Naive thymus-derived CD4-positive, alpha-beta T cell (primary cell): ENCODE results near the gene QRFP. TPM values are rescaled to one million over a fixed set of nuclear protein-coding genes. Genes with fewer than 3 reads are reported as not detected.

Experiments used
- ATAC-seq: fragments of 150-1000 bp; cut with Tn5 transposase; 2 replicates; pipeline ENCODE4 v1.10.0; 2021; ENCODE audit warnings: mild to moderate bottlenecking, moderate library complexity
- CTCF ChIA-PET: fragments of 350-600 bp; sonication (Branson Sonifier 250); formaldehyde crosslinking; loops from one replicate; lab custom pipeline; 2021; ENCODE audit warnings: antibody characterized with exemption; lab: Charles Lee
- POLR2A ChIA-PET: fragments of 350-600 bp; sonication (Branson Sonifier 250); formaldehyde crosslinking; loops from one replicate; lab custom pipeline; 2021; ENCODE audit warnings: antibody characterized with exemption, inconsistent platforms; lab: Charles Lee
- DNase-seq, 9 donors: peaks; one replicate each; pipeline versions ENCODE4 v3.0.0 to v3.0.0-alpha.2; 2020 to 2022; ENCODE audit warnings: mixed read lengths in 1 of 9
- H3K27ac ChIP-seq: one replicate; pipeline ENCODE4 v1.7.0; 2013; ENCODE audit warnings: mild to moderate bottlenecking, low read depth, low read length, moderate library complexity
- H3K27me3 ChIP-seq, 2 donors: one replicate each; pipeline ENCODE4 v1.7.0; 2013; ENCODE audit warnings: low read length in 2 of 2, mild to moderate bottlenecking in 2 of 2, moderate library complexity in 2 of 2; ENCODE audit not compliant: control insufficient read depth in 2 of 2, insufficient read depth in 2 of 2
- H3K36me3 ChIP-seq, 3 experiments: 1 replicate in 2 of 3; 2 replicates in 1 of 3; pipeline ENCODE4 v1.7.0; 2013; ENCODE audit warnings: low read length in 3 of 3, mild to moderate bottlenecking in 3 of 3, moderate library complexity in 1 of 3; ENCODE audit not compliant: insufficient read depth in 3 of 3, control insufficient read depth in 2 of 3
- H3K4me1 ChIP-seq, 2 donors: one replicate each; pipeline ENCODE4 v1.7.0; 2013; ENCODE audit warnings: low read length in 2 of 2, mild to moderate bottlenecking in 2 of 2, moderate library complexity in 1 of 2; ENCODE audit not compliant: control insufficient read depth in 2 of 2, insufficient read depth in 2 of 2
- H3K4me3 ChIP-seq: 2 replicates; pipeline ENCODE4 v1.7.0; 2013; ENCODE audit warnings: mild to moderate bottlenecking, low read length
- H3K9me3 ChIP-seq, 3 experiments: 1 replicate in 2 of 3; 2 replicates in 1 of 3; pipeline ENCODE4 v1.7.0; 2013; ENCODE audit warnings: low read length in 3 of 3; ENCODE audit not compliant: control insufficient read depth in 2 of 3
- H3K27ac Mint-ChIP-seq, 9 donors: one replicate each; pipeline ENCODE4 v1.8.0; 2020 to 2022; ENCODE audit warnings: mixed read lengths in 9 of 9, mild to moderate bottlenecking in 8 of 9, moderate library complexity in 5 of 9, inconsistent platforms in 2 of 9
- H3K27me3 Mint-ChIP-seq, 5 donors: one replicate each; pipeline ENCODE4 v1.8.0; 2021 to 2022; ENCODE audit warnings: mixed read lengths in 5 of 5, mild to moderate bottlenecking in 1 of 5
- H3K36me3 Mint-ChIP-seq, 5 donors: one replicate each; pipeline ENCODE4 v1.8.0; 2020 to 2022; ENCODE audit warnings: mixed read lengths in 5 of 5, mild to moderate bottlenecking in 3 of 5, inconsistent platforms in 1 of 5
- H3K4me1 Mint-ChIP-seq, 7 donors: one replicate each; pipeline ENCODE4 v1.8.0; 2020 to 2022; ENCODE audit warnings: mixed read lengths in 7 of 7, mild to moderate bottlenecking in 3 of 7, inconsistent platforms in 1 of 7
- H3K4me3 Mint-ChIP-seq, 10 donors: one replicate each; pipeline ENCODE4 v1.8.0; 2020 to 2022; ENCODE audit warnings: mild to moderate bottlenecking in 10 of 10, mixed read lengths in 10 of 10, moderate library complexity in 6 of 10, inconsistent platforms in 2 of 10
- H3K9me3 Mint-ChIP-seq, 11 donors: one replicate each; pipeline ENCODE4 v1.8.0; 2020 to 2022; ENCODE audit warnings: mixed read lengths in 11 of 11, mild to moderate bottlenecking in 4 of 11, inconsistent platforms in 1 of 11, moderate library complexity in 1 of 11
- intact Hi-C, 2 donors: fragments of 100-400 bp; cut with micrococcal nuclease; formaldehyde crosslinking; loops; one replicate each; pipeline ENCODE4 v1.15.1; 2023
- polyA plus RNA-seq, 2 donors: library from polyadenylated mRNA; unstranded; fragments of 300-500 nt; fragmentation: Illumina TruSeq; gene quantifications; one replicate each; pipeline ENCODE4 v1.2.3, GENCODE V29; 2021
- total RNA-seq, 6 experiments: library from RNA in 5 of 6; stranded (reverse) in 5 of 6; gene quantifications; 1 replicate in 5 of 6; 2 replicates in 1 of 6; pipeline ENCODE4 v1.2.3 and lab custom pipeline; 2021 to 2026

The QRFP gene
- total and polyA plus RNA-seq, 7 experiments from 2014 or later = not detected

- DNase-seq (no peak), ATAC-seq (no peak)
- H3K36me3 ChIP-seq = no peaks in the 10 kb centered on the region
- no peaks in the 10 kb centered on the region for H3K4me1 ChIP-seq
- Mint-ChIP-seq H3K4me3 (no peak overlapping the region), H3K36me3 (no peaks in the 10 kb centered on the region), H3K9me3 (peaks cover 0 to 4% (median 0%) of the 10 kb centered on the region in 11 donors), H3K27me3 (peaks cover 37 to 61% (median 53%) of the 10 kb centered on the region in 5 donors), H3K4me1 (peaks cover 0 to 12% (median 4%) of the 10 kb centered on the region in 7 donors), H3K27ac (no peak overlapping the region)
- no peaks in the 10 kb centered on the region for H3K9me3 ChIP-seq
- ChIA-PET POLR2A (no interaction called here), CTCF (no interaction called here)
- H3K27ac ChIP-seq = no peak overlapping the region
- H3K4me3 ChIP-seq = no peak overlapping the region
- intact Hi-C loops = no loop called here
- H3K27me3 ChIP-seq = peaks cover 0 to 2% of the 10 kb centered on the region in 2 donors
Observed at GRCh38 chr9:130934246-130934645, 37.6 kb upstream of the QRFP start.

GRCh38 chr9:130933114-130934046 lies 36.8 kb upstream of the QRFP start:
- H3K27me3 Mint-ChIP-seq = peaks cover 37 to 56% (median 51%) of the 10 kb centered on the region in 5 donors
- POLR2A ChIA-PET = no interaction called here
- no peak overlapping the region for H3K27ac Mint-ChIP-seq
- H3K9me3 Mint-ChIP-seq = peaks cover 0 to 4% (median 0%) of the 10 kb centered on the region in 11 donors
- H3K4me3 Mint-ChIP-seq = no peak overlapping the region
- Histone ChIP-seq H3K36me3 (no peaks in the 10 kb centered on the region), H3K9me3 (no peaks in the 10 kb centered on the region), H3K4me1 (no peaks in the 10 kb centered on the region), H3K27ac (no peak overlapping the region), H3K27me3 (peaks cover 0 to 2% of the 10 kb centered on the region in 2 donors), H3K4me3 (no peak overlapping the region)
- no peaks in the 10 kb centered on the region for H3K36me3 Mint-ChIP-seq
- CTCF ChIA-PET = no interaction called here
- peaks cover 0 to 12% (median 2%) of the 10 kb centered on the region in 7 donors for H3K4me1 Mint-ChIP-seq
- intact Hi-C loops = no loop called here
- no peak for ATAC-seq
- DNase-seq = no peak

- Histone ChIP-seq H3K27me3 (peaks cover 0 to 2% of the 10 kb centered on the region in 2 donors), H3K4me3 (no peak overlapping the region), H3K4me1 (no peaks in the 10 kb centered on the region), H3K36me3 (no peaks in the 10 kb centered on the region), H3K9me3 (no peaks in the 10 kb centered on the region), H3K27ac (no peak overlapping the region)
- intact Hi-C loops = no loop called here
- no peaks in the 10 kb centered on the region for H3K36me3 Mint-ChIP-seq
- H3K9me3 Mint-ChIP-seq = peaks cover 0 to 4% (median 0%) of the 10 kb centered on the region in 11 donors
- ATAC-seq (no peak), DNase-seq (no peak)
- peaks cover 0 to 9% (median 0%) of the 10 kb centered on the region in 7 donors for H3K4me1 Mint-ChIP-seq
- H3K27ac Mint-ChIP-seq = peak overlapping the region in 1 of 9 donors; percentile 22
- peaks cover 31 to 56% (median 45%) of the 10 kb centered on the region in 5 donors for H3K27me3 Mint-ChIP-seq
- POLR2A ChIA-PET = no interaction called here
- CTCF ChIA-PET = no interaction called here
- H3K4me3 Mint-ChIP-seq = no peak overlapping the region
Observed at GRCh38 chr9:130932255-130933079, 35.9 kb upstream of the QRFP start.

- CTCF ChIA-PET = no interaction called here
- H3K4me3 Mint-ChIP-seq = no peak overlapping the region
- intact Hi-C loops = no loop called here
- peaks cover 0 to 5% (median 0%) of the 10 kb centered on the region in 7 donors for H3K4me1 Mint-ChIP-seq
- no peak for DNase-seq
- H3K27me3 Mint-ChIP-seq = peaks cover 25 to 48% (median 38%) of the 10 kb centered on the region in 5 donors
- H3K27ac Mint-ChIP-seq = peak overlapping the region in 1 of 9 donors; percentile 2
- ATAC-seq = no peak
- H3K27ac ChIP-seq = no peak overlapping the region
- H3K36me3 Mint-ChIP-seq = no peaks in the 10 kb centered on the region
- H3K4me3 ChIP-seq = no peak overlapping the region
- no peaks in the 10 kb centered on the region for H3K36me3 ChIP-seq
- H3K9me3 Mint-ChIP-seq = peaks cover 0 to 2% (median 0%) of the 10 kb centered on the region in 11 donors
- POLR2A ChIA-PET = no interaction called here
- H3K9me3 ChIP-seq = no peaks in the 10 kb centered on the region
- H3K27me3 ChIP-seq = no peaks in the 10 kb centered on the region
- no peaks in the 10 kb centered on the region for H3K4me1 ChIP-seq
Observed at GRCh38 chr9:130931508-130932254, 35.1 kb upstream of the QRFP start.

GRCh38 chr9:130930804-130931349 lies 34.3 kb upstream of the QRFP start:
- Mint-ChIP-seq H3K4me3 (no peak overlapping the region), H3K27ac (peak overlapping the region in 1 of 9 donors; percentile 2), H3K36me3 (no peaks in the 10 kb centered on the region), H3K9me3 (no peaks in the 10 kb centered on the region), H3K27me3 (peaks cover 22 to 43% (median 31%) of the 10 kb centered on the region in 5 donors), H3K4me1 (peaks cover 0 to 4% (median 0%) of the 10 kb centered on the region in 7 donors)
- no peaks in the 10 kb centered on the region for H3K27me3 ChIP-seq
- no peaks in the 10 kb centered on the region for H3K36me3 ChIP-seq
- H3K9me3 ChIP-seq = no peaks in the 10 kb centered on the region
- ChIA-PET CTCF (no interaction called here), POLR2A (no interaction called here)
- no peaks in the 10 kb centered on the region for H3K4me1 ChIP-seq
- DNase-seq = no peak
- no peak overlapping the region for H3K4me3 ChIP-seq
- intact Hi-C loops = no loop called here
- ATAC-seq = no peak
- H3K27ac ChIP-seq = no peak overlapping the region
